GM19099 (cell line): ENCODE data around the gene UTF1.

Experiments
- POLR2A ChIP-seq: IDR thresholded peaks from 3 replicates; pipeline ENCODE4 v1.6.1; 2011; ENCODE audit warnings: low read depth; ENCODE audit not compliant: insufficient read length; ENCODE audit errors: extremely low read depth

Gene UTF1

DNA sequence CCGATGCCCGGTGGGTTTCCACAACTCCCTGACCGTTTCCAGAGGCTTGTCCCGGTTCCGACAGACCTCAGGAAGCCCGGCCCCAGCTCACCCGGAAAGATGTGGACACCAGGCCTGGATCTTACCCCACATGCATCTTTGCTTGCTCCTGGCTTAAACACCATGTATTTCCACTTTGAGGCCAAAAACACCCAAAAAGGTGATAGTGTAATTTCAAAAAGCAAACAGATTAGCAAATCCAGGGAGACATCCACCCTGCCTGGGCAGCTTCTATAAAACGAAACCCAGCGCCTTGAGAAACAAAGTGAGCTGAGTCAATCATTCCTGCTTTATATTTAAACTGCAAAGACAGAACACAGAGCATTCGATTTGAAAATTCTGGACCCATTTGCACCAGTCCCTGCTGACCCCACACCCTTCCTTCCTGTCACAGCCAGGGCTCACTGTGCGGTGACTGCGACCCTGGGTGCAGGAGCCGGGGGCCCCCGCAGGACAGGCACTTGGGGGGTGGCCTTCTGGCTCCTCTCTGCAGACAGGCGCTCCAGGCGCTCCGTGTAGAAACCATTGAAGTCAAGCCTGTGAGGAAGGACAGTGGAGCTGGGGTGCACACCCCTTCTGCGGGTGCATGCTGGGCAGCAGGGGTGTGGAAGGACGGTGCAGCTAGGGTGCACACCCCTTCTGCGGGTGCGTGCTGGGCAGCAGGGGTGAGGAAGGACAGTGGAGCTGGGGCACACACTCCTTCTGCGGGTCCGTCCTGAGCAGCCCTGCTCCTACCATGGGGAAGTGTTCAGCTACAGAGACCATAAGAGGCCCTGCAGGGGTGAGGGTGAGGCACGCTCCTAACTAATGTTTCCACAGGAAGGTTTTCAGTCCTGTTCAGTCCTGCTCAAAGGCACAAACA lies 49.6 kb downstream of the UTF1 start:
- TF ChIP-seq POLR2A = no peak

- no peak for TF ChIP-seq POLR2A
Observed at GRCh38 chr10:133280391-133281059, 50.5 kb downstream of the UTF1 start.

- no peak for TF ChIP-seq POLR2A
Observed at GRCh38 chr10:133281084-133281483, 51.1 kb downstream of the UTF1 start.
